ENCODE measurements around the gene INHBA. TPM values are rescaled to one million over a fixed set of nuclear protein-coding genes. Genes with fewer than 3 reads are reported as not detected.

The INHBA gene
- total RNA-seq, result 0.16 TPM in 1 of 2 replicates, not detected in the other

- peaks cover 22% of the 10 kb centered on the region for H3K27me3 Mint-ChIP-seq
- H3K4me3 Mint-ChIP-seq, result no peak within 1 kb of the TSS
- intact Hi-C loops (cut with micrococcal nuclease), result loop anchor here (10.0 kb wide), 3 partner anchors 868 to 1568 kb away; partner anchors contain the start of genes MPLKIP and SUGCT
Observed at GRCh38 chr7:41702635-41703371, at the start of gene INHBA. Gene INHBA (minus strand): TSS chr7:41703090. CDS start chr7:41700374, 2,716 bp downstream.

DNA sequence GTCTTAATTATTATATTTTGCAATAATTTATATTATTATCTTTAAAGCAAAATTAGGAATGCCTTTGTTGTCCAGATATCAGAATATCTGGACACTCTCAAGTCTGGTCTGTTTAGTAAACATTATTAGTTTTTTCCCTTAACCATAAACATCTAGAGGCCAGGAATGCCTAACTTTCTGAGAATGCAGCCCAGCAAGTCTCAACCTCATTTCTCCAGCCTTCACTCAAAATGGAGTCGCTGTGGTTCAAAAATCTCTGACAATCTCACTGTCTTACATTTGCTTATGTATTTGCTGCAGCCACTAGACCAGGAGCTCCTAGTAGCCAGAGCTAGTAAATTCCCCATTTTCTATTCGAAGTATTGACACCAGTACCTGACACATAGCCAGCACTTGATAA is 49.7 kb upstream of the INHBA start:
- intact Hi-C loops (cut with micrococcal nuclease), result no loop called here
- ATAC-seq (ENCODE audit: low read depth) (no peak), DNase-seq (no peak)
- ChIA-PET CTCF (no interaction called here), POLR2A (no interaction called here)
- Mint-ChIP-seq H3K4me3 (no peak overlapping the region), H3K27me3 (no peaks in the 10 kb centered on the region), H3K4me1 (no peaks in the 10 kb centered on the region), H3K9me3 (peaks cover 17% of the 10 kb centered on the region), H3K27ac (no peak overlapping the region), H3K36me3 (ENCODE audit: low read depth) (no peaks in the 10 kb centered on the region)
- TF ChIP-seq, protein P1, sequence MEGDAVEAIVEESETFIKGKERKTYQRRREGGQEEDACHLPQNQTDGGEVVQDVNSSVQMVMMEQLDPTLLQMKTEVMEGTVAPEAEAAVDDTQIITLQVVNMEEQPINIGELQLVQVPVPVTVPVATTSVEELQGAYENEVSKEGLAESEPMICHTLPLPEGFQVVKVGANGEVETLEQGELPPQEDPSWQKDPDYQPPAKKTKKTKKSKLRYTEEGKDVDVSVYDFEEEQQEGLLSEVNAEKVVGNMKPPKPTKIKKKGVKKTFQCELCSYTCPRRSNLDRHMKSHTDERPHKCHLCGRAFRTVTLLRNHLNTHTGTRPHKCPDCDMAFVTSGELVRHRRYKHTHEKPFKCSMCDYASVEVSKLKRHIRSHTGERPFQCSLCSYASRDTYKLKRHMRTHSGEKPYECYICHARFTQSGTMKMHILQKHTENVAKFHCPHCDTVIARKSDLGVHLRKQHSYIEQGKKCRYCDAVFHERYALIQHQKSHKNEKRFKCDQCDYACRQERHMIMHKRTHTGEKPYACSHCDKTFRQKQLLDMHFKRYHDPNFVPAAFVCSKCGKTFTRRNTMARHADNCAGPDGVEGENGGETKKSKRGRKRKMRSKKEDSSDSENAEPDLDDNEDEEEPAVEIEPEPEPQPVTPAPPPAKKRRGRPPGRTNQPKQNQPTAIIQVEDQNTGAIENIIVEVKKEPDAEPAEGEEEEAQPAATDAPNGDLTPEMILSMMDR (IDR thresholded peaks at IDR 0.05), result no peak

More at GRCh38 chr7:41702635-41703371, at the start of gene INHBA:
- DNase-seq (no peak), ATAC-seq (ENCODE audit: low read depth) (no peak)
- Mint-ChIP-seq H3K4me1 (peaks cover 31% of the 10 kb centered on the region), H3K9me3 (no peaks in the 10 kb centered on the region), H3K27ac (no peak within 1 kb of the TSS), H3K36me3 (ENCODE audit: low read depth) (no peaks in the 10 kb centered on the region)
- TF ChIP-seq, protein P1 (IDR thresholded peaks at IDR 0.05), result no peak
- CTCF ChIA-PET, result interaction anchor here (1.0 kb wide), 1 partner anchor 8 kb away, joined by 3 read pairs; no protein-coding TSS in a partner anchor
- POLR2A ChIA-PET, result no interaction called here

DNA sequence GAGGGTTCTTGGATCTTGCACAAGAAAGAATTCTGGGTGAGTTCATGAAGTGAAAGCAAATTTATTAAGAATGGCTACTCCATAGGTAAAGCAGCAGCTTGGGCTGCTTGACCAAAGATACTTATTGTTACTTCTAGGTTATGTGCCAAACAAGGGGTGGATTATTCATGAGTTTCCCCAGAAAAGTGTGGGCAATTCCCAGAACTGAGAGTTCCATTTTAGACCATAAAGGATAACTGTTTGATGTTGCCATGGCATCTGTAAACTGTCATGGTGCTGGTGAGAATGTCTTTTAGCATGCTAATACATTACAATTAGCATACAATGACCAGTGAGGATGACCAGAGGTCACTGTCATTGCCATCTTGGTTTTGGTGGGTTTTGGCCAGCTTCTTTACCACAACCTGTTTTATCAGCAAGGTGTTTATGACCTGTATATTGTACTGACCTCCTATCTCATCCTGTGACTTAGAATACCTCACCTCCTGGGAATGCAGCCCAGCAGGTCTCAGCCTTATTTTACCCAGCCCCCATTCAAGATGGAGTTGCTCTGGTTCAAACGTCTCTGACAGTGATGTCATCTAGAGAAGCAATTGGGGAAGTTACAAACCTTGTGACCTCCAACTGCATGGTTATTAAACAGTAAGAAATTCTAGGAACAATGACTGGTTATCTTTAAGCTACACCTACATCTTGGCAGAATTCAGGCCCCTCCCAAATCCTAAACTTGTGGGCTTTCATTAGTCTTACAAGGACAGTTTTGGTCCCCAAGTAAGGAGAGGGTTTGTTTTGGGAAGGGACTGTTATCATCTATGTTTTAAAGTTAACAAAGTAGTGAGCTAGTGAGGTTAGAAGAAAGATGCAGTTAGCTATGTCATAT is 48.0 kb upstream of the INHBA start:
- ChIA-PET POLR2A (no interaction called here), CTCF (no interaction called here)
- intact Hi-C loops (cut with micrococcal nuclease), result no loop called here

GRCh38 chr7:41747961-41748360 is 45.1 kb upstream of the INHBA start:
- Mint-ChIP-seq H3K27ac (no peak overlapping the region), H3K36me3 (ENCODE audit: low read depth) (no peaks in the 10 kb centered on the region), H3K4me1 (no peaks in the 10 kb centered on the region), H3K27me3 (no peaks in the 10 kb centered on the region), H3K4me3 (no peak overlapping the region), H3K9me3 (peaks cover 8% of the 10 kb centered on the region)
- intact Hi-C loops (cut with micrococcal nuclease), result no loop called here
- ChIA-PET CTCF (no interaction called here), POLR2A (no interaction called here)
- ATAC-seq (ENCODE audit: low read depth) (no peak), DNase-seq (no peak)
- TF ChIP-seq, protein P1 (IDR thresholded peaks at IDR 0.05), result no peak

More for the DNA sequence above, 48.0 kb upstream of the INHBA start:
- DNase-seq, result no peak
- Mint-ChIP-seq H3K27me3 (no peaks in the 10 kb centered on the region), H3K4me1 (no peaks in the 10 kb centered on the region), H3K4me3 (no peak overlapping the region), H3K27ac (no peak overlapping the region), H3K36me3 (ENCODE audit: low read depth) (no peaks in the 10 kb centered on the region), H3K9me3 (peaks cover 10% of the 10 kb centered on the region)
- TF ChIP-seq, protein P1 (IDR thresholded peaks at IDR 0.05), result no peak
- ATAC-seq (ENCODE audit: low read depth), result no peak

DNA sequence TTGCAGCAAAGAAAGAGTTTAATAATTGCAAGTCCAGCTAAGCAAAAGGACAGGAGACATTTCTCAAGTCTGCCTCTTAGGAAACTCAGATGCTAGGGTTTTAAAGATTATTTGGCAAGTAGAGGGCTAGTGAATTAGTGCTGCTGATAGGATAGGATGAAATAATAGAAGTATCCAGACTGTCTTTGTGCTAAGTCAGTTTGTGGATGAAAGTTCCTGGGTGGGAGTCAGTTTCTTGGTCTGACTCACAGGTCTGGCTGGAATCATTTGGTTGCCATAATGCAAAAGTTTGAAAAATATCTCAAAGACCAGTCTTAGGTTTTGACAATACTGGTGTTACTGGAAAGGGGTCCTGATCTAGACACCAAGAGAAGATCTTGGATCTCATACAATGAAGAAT is 42.6 kb upstream of the INHBA start:
- ATAC-seq (ENCODE audit: low read depth), result no peak
- CTCF ChIA-PET, result no interaction called here
- H3K4me3 Mint-ChIP-seq, result no peak overlapping the region

More for the DNA sequence above, 42.6 kb upstream of the INHBA start:
- Mint-ChIP-seq H3K36me3 (ENCODE audit: low read depth) (peaks cover 3% of the 10 kb centered on the region), H3K27me3 (no peaks in the 10 kb centered on the region), H3K9me3 (peaks cover 25% of the 10 kb centered on the region), H3K27ac (no peak overlapping the region), H3K4me1 (no peaks in the 10 kb centered on the region)
- DNase-seq, result no peak
- TF ChIP-seq, protein P1 (IDR thresholded peaks at IDR 0.05), result no peak
- POLR2A ChIA-PET, result no interaction called here
- intact Hi-C loops (cut with micrococcal nuclease), result no loop called here

Data from activated B cell treated with CpG ODN at 0.5 μM for 24 hours (primary cell).